Measurements from ENCODE around the gene OTOG.

Gene OTOG

GRCh38 chr11:17629113-17629512 is 82.1 kb downstream of the OTOG start:
- no peak overlapping the region for H3K27ac ChIP-seq (replicated peaks)
- no peak overlapping the region for H3K4me3 ChIP-seq (replicated peaks; ENCODE audit: insufficient read depth, low read length)
- DNase-seq (ENCODE audit: low read depth in 1 of 2, low spot score in 1 of 2): no peak
- H3K27me3 ChIP-seq (ENCODE audit: insufficient read depth, poor library complexity, severe bottlenecking): peaks cover 7% of the 10 kb centered on the region
- TF ChIP-seq POLR2AphosphoS5 (IDR thresholded peaks at IDR 0.05; ENCODE audit: low read depth): no peak
- no peak for TF ChIP-seq GABPA (IDR thresholded peaks at IDR 0.05; ENCODE audit: low read depth)
- TF ChIP-seq SPI1 (IDR thresholded peaks at IDR 0.05; ENCODE audit: borderline replicate concordance, low read depth): no peak
- TF ChIP-seq REST (IDR thresholded peaks at IDR 0.05; ENCODE audit: insufficient replicate concordance, low read depth): no peak
- TF ChIP-seq CTCF (IDR thresholded peaks at IDR 0.05; ENCODE audit: insufficient read depth, low read length): no peak

GRCh38 chr11:17630936-17631335 is 83.9 kb downstream of the OTOG start:
- peaks cover 7% of the 10 kb centered on the region for H3K27me3 ChIP-seq (ENCODE audit: insufficient read depth, poor library complexity, severe bottlenecking)
- TF ChIP-seq REST (IDR thresholded peaks at IDR 0.05; ENCODE audit: insufficient replicate concordance, low read depth) (no peak), GABPA (IDR thresholded peaks at IDR 0.05; ENCODE audit: low read depth) (no peak), POLR2AphosphoS5 (IDR thresholded peaks at IDR 0.05; ENCODE audit: low read depth) (no peak), CTCF (IDR thresholded peaks at IDR 0.05; ENCODE audit: insufficient read depth, low read length) (no peak), SPI1 (IDR thresholded peaks at IDR 0.05; ENCODE audit: borderline replicate concordance, low read depth) (no peak)
- DNase-seq (ENCODE audit: low read depth in 1 of 2, low spot score in 1 of 2): no peak
- no peak overlapping the region for H3K27ac ChIP-seq (replicated peaks)
- H3K4me3 ChIP-seq (replicated peaks; ENCODE audit: insufficient read depth, low read length): no peak overlapping the region

GRCh38 chr11:17631702-17632365 is 84.8 kb downstream of the OTOG start:
- Histone ChIP-seq H3K27ac (replicated peaks) (no peak overlapping the region), H3K4me3 (replicated peaks; ENCODE audit: insufficient read depth, low read length) (no peak overlapping the region), H3K27me3 (ENCODE audit: insufficient read depth, poor library complexity, severe bottlenecking) (peaks cover 7% of the 10 kb centered on the region)
- TF ChIP-seq CTCF (IDR thresholded peaks at IDR 0.05; ENCODE audit: insufficient read depth, low read length) (no peak), REST (IDR thresholded peaks at IDR 0.05; ENCODE audit: insufficient replicate concordance, low read depth) (no peak), SPI1 (IDR thresholded peaks at IDR 0.05; ENCODE audit: borderline replicate concordance, low read depth) (no peak), GABPA (IDR thresholded peaks at IDR 0.05; ENCODE audit: low read depth) (no peak), POLR2AphosphoS5 (IDR thresholded peaks at IDR 0.05; ENCODE audit: low read depth) (no peak)
- DNase-seq (ENCODE audit: low read depth in 1 of 2, low spot score in 1 of 2): no peak

Measured in HL-60 (cell line).